ENCODE measurements around the gene DYNLT2B. TPM values are rescaled to one million over a fixed set of nuclear protein-coding genes. Genes with fewer than 3 reads are reported as not detected.
"Not testable (repeated sequence)": the region's sequence is repeated elsewhere in the genome, so short reads cannot be mapped to it uniquely, and the experiment has no call there.

The DYNLT2B gene
- total and polyA plus RNA-seq, 2 experiments from 2014 or later, result 10.9 to 23.5 TPM

DNA sequence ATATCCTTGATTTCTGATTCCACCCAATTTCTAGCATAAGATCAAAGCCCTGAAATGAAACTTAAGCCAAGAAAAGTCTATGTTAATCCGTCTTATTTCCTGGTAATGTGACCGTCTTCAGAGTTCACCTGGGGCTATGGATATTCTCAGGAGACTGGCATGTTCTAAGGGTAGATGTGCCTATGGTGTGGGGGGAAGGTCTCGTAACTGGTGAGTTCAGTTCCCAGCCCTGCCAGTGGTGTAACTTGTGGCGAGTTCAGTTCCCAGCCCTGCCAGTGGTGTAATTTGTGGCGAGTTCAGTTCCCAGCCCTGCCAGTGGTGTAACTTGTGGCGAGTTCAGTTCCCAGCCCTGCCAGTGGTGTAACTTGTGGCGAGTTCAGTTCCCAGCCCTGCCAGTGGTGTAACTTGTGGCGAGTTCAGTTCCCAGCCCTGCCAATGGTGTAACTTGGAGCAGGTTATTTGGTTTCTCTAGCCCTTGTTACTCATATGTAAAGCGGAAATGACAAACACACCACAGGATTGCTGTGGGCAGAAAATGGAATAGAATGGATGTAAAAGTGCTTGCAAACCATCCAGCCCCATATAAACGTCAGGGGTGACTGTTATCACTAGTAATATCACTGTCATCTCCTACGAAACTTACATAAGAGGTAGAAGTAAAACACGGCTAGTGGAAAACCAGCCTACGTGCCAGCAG is 71.3 kb downstream of the DYNLT2B start:
- Histone ChIP-seq H2AFZ (no peak overlapping the region), H3K9me3 (ENCODE audit: low read depth) (no peaks in the 10 kb centered on the region), H3K36me3 (replicated peaks; ENCODE audit: insufficient read depth, low read depth) (no peaks in the 10 kb centered on the region), H3K9me2 (replicated peaks; ENCODE audit: insufficient read depth) (no peaks in the 10 kb centered on the region), H3K4me3 (no peak overlapping the region), H3K4me2 (no peak overlapping the region), H4K20me1 (ENCODE audit: insufficient read depth, poor library complexity, severe bottlenecking) (no peaks in the 10 kb centered on the region), H3K27me3 (no peaks in the 10 kb centered on the region), H3K4me1 (ENCODE audit: insufficient read depth) (no peaks in the 10 kb centered on the region), H3K79me2 (peaks cover 3% of the 10 kb centered on the region), H3K27ac (no peak overlapping the region)
- no peak for DNase-seq (ENCODE audit: low spot score)
- WGBS (ENCODE audit: low lambda C conversion rate, missing lambda C conversion rate), result 95% methylated on average over 13 of the region's 13 CpGs
- TF ChIP-seq EZH2phosphoT487 (IDR thresholded peaks at IDR 0.05; ENCODE audit: low read depth, severe bottlenecking, unreplicated experiment) (no peak), EZH2 (IDR thresholded peaks at IDR 0.05; ENCODE audit: borderline replicate concordance) (no peak)
- TF ChIP-seq, protein P1, sequence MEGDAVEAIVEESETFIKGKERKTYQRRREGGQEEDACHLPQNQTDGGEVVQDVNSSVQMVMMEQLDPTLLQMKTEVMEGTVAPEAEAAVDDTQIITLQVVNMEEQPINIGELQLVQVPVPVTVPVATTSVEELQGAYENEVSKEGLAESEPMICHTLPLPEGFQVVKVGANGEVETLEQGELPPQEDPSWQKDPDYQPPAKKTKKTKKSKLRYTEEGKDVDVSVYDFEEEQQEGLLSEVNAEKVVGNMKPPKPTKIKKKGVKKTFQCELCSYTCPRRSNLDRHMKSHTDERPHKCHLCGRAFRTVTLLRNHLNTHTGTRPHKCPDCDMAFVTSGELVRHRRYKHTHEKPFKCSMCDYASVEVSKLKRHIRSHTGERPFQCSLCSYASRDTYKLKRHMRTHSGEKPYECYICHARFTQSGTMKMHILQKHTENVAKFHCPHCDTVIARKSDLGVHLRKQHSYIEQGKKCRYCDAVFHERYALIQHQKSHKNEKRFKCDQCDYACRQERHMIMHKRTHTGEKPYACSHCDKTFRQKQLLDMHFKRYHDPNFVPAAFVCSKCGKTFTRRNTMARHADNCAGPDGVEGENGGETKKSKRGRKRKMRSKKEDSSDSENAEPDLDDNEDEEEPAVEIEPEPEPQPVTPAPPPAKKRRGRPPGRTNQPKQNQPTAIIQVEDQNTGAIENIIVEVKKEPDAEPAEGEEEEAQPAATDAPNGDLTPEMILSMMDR (IDR thresholded peaks at IDR 0.05; ENCODE audit: poor library complexity), result no peak

DNA sequence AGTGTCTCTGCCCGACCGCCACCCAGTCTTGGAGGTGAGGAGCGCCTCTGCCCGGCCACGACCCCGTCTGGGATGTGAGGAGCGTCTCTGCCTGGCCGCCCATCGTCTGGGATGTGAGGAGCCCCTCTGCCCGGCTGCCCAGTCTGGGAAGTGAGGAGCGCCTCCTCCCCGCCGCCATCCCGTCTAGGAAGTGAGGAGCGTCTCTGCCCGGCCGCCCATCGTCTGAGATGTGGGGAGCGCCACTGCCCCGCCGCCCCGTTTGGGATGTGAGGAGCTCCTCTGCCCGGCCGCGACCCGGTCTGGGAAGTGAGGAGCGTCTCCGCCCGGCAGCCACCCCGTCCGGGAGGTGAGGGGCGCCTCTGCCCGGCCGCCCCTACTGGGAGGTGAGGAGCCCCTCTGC is 73.9 kb downstream of the DYNLT2B start:
- not testable (repeated sequence) for H3K79me2 ChIP-seq; H4K20me1 ChIP-seq (ENCODE audit: insufficient read depth, poor library complexity, severe bottlenecking); H3K4me3 ChIP-seq; H3K4me2 ChIP-seq; H3K27ac ChIP-seq; H3K9me2 ChIP-seq (replicated peaks; ENCODE audit: insufficient read depth); H3K4me1 ChIP-seq (ENCODE audit: insufficient read depth); H2AFZ ChIP-seq; H3K36me3 ChIP-seq (replicated peaks; ENCODE audit: insufficient read depth, low read depth); DNase-seq (ENCODE audit: low spot score); H3K9me3 ChIP-seq (ENCODE audit: low read depth); H3K27me3 ChIP-seq
- 98% methylated on average over 12 of the region's 34 CpGs for WGBS (ENCODE audit: low lambda C conversion rate, missing lambda C conversion rate)

DNA sequence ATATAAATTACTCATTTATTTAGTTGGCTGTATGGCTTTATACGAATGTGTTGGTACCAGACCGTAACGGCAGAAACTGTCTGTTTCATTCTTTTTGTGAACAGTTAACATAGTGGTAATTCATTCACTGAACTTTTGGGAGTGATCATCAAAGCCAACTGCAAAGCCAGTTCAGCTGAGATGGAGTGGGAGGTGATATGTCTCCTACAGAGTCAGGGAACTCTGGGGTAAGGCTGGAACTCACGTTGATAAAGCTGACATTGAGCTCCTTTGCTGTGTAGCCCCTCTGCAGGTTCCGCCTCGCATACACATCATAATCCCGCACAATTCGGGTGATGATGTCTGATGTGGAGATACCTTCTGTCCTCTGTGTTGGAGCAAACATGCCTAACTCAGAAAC is 76.3 kb downstream of the DYNLT2B start:
- 88% methylated on average over 8 of the region's 8 CpGs for WGBS (ENCODE audit: low lambda C conversion rate, missing lambda C conversion rate)
- no peaks in the 10 kb centered on the region for H4K20me1 ChIP-seq (ENCODE audit: insufficient read depth, poor library complexity, severe bottlenecking)
- no peak overlapping the region for H3K4me2 ChIP-seq
- no peaks in the 10 kb centered on the region for H3K9me3 ChIP-seq (ENCODE audit: low read depth)
- H3K79me2 ChIP-seq, result no peaks in the 10 kb centered on the region
- H3K27me3 ChIP-seq, result no peaks in the 10 kb centered on the region
- H3K36me3 ChIP-seq (replicated peaks; ENCODE audit: insufficient read depth, low read depth), result no peaks in the 10 kb centered on the region
- H3K4me3 ChIP-seq, result no peak overlapping the region
- no peak for DNase-seq (ENCODE audit: low spot score)
- TF ChIP-seq, protein P1 (IDR thresholded peaks at IDR 0.05; ENCODE audit: poor library complexity), result no peak
- no peak for TF ChIP-seq EZH2 (IDR thresholded peaks at IDR 0.05; ENCODE audit: borderline replicate concordance)
- TF ChIP-seq EZH2phosphoT487 (IDR thresholded peaks at IDR 0.05; ENCODE audit: low read depth, severe bottlenecking, unreplicated experiment), result no peak
- no peaks in the 10 kb centered on the region for H3K9me2 ChIP-seq (replicated peaks; ENCODE audit: insufficient read depth)
- no peak overlapping the region for H3K27ac ChIP-seq
- no peaks in the 10 kb centered on the region for H3K4me1 ChIP-seq (ENCODE audit: insufficient read depth)
- H2AFZ ChIP-seq, result no peak overlapping the region

Small RNA genes within 50 kb of the gene (small RNA-seq; reads per million reads assigned to genes)
- not detected for gene AC069257.2
- not detected for gene RNU6-910P

Other genes with a start within 250 kb of the DYNLT2B start
- gene TFRC, start 236.2 kb downstream of the DYNLT2B start, total RNA-seq, result 230 and 278 TPM in 2 replicates
- 136 and 137 TPM in 2 replicates for gene TFRC, start 236.2 kb downstream of the DYNLT2B start, polyA plus RNA-seq
- not detected in 2 replicates for gene ZDHHC19, start 106.8 kb downstream of the DYNLT2B start, total RNA-seq
- gene ZDHHC19, start 106.8 kb downstream of the DYNLT2B start, polyA plus RNA-seq, result 0.77 and 0.79 TPM in 2 replicates
- gene SLC51A, start 101.7 kb downstream of the DYNLT2B start, total RNA-seq, result 3.9 and 6.3 TPM in 2 replicates
- 13.9 and 15.8 TPM in 2 replicates for gene SLC51A, start 101.7 kb downstream of the DYNLT2B start, polyA plus RNA-seq
- gene PCYT1A, start 30.5 kb downstream of the DYNLT2B start, total RNA-seq, result 69.1 and 69.7 TPM in 2 replicates
- 23.8 and 30.1 TPM in 2 replicates for gene PCYT1A, start 30.5 kb downstream of the DYNLT2B start, polyA plus RNA-seq
- 0.84 TPM in 1 of 2 replicates, not detected in the other for gene TM4SF19, start 20.1 kb upstream of the DYNLT2B start, total RNA-seq
- not detected in 2 replicates for gene TM4SF19, start 20.1 kb upstream of the DYNLT2B start, polyA plus RNA-seq
- gene UBXN7, start 114.2 kb upstream of the DYNLT2B start, total RNA-seq, result 30.9 and 32.4 TPM in 2 replicates
- 18.6 and 27.3 TPM in 2 replicates for gene UBXN7, start 114.2 kb upstream of the DYNLT2B start, polyA plus RNA-seq
- gene RNF168, start 185.5 kb upstream of the DYNLT2B start, total RNA-seq, result 9.4 and 13.5 TPM in 2 replicates
- 4.5 and 5.3 TPM in 2 replicates for gene RNF168, start 185.5 kb upstream of the DYNLT2B start, polyA plus RNA-seq
- not detected in 2 replicates for gene SMCO1, start 197.1 kb upstream of the DYNLT2B start, total RNA-seq
- gene SMCO1, start 197.1 kb upstream of the DYNLT2B start, polyA plus RNA-seq, result not detected in 2 replicates